HL-60/S4 (cell line): ENCODE data around the gene MSL3.

Experiments
- in situ Hi-C: fragments of 300-500 bp; cut with MboI; formaldehyde crosslinking; loops from 2 replicates; pipeline ENCODE4 v1.14.3; 2022; ENCODE audit warnings: low sequenced_read_pairs

Gene MSL3, protein sequence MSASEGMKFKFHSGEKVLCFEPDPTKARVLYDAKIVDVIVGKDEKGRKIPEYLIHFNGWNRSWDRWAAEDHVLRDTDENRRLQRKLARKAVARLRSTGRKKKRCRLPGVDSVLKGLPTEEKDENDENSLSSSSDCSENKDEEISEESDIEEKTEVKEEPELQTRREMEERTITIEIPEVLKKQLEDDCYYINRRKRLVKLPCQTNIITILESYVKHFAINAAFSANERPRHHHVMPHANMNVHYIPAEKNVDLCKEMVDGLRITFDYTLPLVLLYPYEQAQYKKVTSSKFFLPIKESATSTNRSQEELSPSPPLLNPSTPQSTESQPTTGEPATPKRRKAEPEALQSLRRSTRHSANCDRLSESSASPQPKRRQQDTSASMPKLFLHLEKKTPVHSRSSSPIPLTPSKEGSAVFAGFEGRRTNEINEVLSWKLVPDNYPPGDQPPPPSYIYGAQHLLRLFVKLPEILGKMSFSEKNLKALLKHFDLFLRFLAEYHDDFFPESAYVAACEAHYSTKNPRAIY

GRCh38 chrX:11757719-11758399 is at the start of gene MSL3:
MSL3 (plus strand) TSS chrX:11758237; CDS start chrX:11758264, 27 bp downstream.
- in situ Hi-C loops = loop anchor here (25.0 kb wide), 1 partner anchor 221 kb away; no protein-coding TSS in a partner anchor

- in situ Hi-C loops = no loop called here
These were observed 35.7 kb upstream of the MSL3 start for GRCh38 chrX:11722304-11722703.

DNA sequence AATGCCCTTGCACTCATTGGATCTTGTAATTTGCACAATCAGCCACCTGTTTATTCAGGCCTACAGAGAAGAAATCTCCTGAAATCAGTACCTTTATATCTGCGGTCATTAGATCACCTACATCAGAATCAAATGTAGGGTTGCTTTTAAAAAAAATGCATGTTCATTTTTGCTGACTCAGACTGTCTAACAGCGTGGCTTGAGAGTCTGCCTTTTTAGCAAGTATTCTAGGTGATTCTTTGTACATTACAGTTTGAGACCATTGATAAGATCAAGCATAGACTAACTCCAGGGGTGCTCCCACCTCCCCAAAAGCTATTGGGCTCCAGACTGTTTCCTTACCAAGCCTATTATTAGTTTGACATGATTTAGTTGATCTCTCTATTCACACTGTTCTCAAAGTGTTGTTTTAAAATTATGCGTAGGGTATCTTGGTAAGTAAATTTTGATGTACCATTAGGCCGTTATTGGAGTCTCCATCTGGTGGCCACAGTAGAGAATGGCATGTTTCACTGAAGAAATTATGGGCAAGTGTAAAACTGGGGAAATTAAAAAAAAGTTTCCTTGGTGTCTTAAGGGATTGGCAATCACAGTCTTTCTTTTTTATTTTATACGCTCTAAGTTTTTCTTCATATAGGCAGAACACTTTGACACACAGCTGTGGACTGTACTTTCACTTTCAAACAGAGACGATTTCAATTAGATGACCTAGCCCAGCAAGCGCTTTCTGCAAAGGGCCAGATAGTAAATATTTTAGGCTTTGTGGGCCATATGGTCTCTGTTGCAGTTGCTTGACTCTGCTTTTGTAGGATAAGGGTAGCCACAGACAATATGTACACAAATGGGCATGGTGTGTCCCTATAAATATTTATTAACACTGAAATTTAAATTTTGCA is 33.7 kb upstream of the MSL3 start:
- in situ Hi-C loops = no loop called here

DNA sequence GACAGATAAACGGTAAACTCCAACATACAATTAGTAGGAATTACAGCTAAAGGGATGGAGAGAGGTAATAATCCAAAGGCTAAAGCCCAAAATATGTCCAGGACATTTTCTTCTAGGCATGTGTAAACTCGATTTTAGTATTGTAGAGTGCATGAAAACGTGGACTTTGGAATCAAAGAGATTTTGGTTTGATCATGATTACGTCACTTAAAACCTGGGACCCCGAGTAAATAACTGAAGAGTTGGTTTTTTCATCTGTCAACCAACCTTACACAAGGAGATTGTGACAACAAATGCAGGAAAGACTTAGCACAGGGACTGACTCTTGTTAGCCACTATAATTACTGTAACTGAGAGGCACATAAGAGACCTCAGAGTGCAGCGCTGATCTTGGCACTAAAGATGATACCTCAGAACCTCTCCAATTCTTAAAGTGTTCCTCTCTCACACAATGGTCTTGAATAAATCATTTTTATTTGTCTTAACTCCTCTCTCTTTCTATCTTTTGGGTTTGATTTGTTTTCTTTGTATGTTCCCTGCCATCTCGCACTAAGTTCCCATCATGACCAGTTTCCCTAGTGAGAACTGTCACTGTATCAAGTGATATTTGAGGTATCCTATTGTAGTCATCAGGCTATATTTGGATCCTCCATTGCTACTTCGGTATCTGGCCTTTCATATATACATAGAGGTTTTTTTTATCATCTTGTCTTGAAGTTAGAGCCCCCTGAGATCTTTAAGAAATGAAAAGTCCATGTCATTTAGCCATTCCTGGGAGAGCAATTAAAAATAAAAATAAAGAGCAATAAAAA is 32.2 kb upstream of the MSL3 start:
- in situ Hi-C loops = no loop called here

GRCh38 chrX:11728556-11728955 is 29.5 kb upstream of the MSL3 start:
- in situ Hi-C loops = no loop called here

DNA sequence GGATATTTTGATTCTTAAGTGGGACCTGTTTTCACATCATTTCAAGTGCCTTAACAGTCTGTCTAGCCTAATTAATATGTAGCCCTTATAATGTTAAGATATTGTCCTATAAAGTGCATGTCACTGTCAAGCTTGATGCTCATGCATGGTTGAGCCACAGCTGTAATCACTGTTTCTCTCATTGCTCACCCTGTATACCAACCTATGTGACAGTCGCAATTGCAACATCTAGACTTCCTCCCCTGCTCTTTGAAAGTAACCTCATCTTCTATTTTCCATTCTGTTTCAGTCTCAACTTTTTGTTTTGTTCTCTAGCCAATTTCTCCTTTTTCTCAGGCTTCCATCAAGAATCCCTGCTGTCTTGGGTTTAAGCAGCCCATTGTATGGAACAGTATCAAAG is 24.4 kb upstream of the MSL3 start:
- in situ Hi-C loops = no loop called here

GRCh38 chrX:11739776-11740175 is 18.3 kb upstream of the MSL3 start:
- in situ Hi-C loops = no loop called here

DNA sequence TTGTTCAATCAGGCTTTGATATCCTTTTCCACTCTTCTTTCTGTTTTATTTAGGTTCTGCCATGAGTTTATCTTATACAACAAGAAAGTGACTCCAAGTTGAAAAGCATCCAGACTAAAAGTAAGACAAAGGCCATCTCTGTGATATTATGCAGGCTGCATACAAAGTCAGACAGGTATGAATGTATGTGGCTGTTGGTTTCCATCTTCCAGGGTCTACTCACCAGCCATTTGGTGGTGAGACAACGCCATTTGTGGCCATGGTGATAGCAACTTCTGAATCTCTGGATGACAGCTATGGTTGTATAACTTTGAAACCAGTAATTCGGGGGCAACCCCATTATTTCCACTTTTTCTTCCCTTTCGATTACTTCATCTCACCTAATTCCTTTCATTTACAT is 17.2 kb upstream of the MSL3 start:
- in situ Hi-C loops = no loop called here

GRCh38 chrX:11741574-11741973 is 16.5 kb upstream of the MSL3 start:
- in situ Hi-C loops = no loop called here

GRCh38 chrX:11745881-11746280 is 12.2 kb upstream of the MSL3 start:
- in situ Hi-C loops = no loop called here

DNA sequence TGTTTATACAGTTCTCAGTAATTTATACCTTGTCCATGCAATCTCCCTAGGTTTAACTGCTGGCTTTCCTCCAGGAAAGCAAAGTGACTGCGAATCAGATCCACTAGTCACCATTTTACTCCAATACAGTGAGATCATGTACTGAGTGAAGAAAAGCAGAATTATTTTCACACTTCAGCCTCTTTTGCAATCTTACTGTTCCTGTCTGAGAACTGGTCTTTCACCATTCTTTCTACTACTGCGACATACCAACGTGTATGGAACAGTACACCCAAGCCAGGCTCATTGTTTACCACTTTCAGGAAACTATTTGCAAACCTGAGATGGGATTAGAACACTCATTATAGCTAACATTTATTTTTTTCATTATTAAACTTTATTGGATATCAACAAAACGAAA is 8.0 kb upstream of the MSL3 start:
- in situ Hi-C loops = loop anchor here (25.0 kb wide), 1 partner anchor 213 kb away; no protein-coding TSS in a partner anchor

- in situ Hi-C loops = loop anchor here (25.0 kb wide), 1 partner anchor 213 kb away; no protein-coding TSS in a partner anchor
These were observed 7.3 kb upstream of the MSL3 start for GRCh38 chrX:11750694-11751093.

DNA sequence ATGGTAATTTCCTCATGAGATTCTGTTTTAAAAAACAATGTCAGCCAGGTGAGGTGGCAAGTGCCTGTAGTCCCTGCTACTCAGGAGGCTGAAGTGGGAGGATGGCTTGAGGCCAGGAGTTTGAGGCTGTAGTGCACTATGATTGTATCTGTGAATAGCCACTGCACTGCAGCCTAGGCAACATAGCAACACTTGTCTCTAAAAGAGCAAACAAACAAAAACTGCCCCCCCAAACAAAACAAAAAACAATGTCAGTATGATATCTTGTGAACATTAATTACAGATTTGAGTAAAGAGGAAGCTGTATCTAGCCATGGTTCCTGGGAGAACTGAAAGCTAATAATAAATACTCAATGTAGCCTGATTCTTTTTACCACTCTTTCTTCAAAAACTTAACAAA is 6.8 kb upstream of the MSL3 start:
- in situ Hi-C loops = loop anchor here (25.0 kb wide), 1 partner anchor 214 kb away; no protein-coding TSS in a partner anchor

- in situ Hi-C loops = loop anchor here (25.0 kb wide), 1 partner anchor 216 kb away; no protein-coding TSS in a partner anchor
These were observed 4.4 kb upstream of the MSL3 start for GRCh38 chrX:11753668-11754067.

DNA sequence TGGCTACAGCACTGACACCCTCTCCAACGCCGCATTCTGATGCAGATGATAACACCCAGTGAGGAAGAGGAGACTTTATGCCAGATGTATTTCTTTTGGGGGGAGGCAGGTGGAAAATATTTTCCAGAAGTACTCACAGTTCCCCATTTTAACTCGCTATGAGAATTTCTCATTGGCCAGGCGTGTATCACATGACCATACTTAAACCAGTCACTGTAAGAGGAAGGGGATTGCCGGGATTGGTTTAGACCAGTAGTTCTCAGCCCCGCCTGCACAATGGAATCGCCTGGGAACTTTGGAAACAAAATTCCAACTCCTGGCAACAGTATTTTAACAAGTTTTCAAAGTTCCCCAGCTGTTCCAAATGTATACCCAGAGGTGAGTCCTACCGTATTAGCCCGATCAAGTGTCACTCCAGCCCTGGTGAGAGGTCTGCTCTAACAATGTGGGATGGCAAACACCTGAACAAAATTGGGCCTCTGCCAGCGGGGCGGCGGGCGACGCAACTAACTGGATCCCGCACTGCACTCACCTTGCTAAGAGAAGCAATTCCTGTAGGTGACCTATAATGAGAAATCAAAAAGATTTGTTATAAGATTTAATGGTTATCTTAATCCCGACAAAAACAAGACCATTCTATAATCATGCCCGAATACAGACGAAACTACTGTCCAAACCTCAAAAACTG is 2.9 kb upstream of the MSL3 start:
- in situ Hi-C loops = loop anchor here (25.0 kb wide), 1 partner anchor 218 kb away; no protein-coding TSS in a partner anchor

DNA sequence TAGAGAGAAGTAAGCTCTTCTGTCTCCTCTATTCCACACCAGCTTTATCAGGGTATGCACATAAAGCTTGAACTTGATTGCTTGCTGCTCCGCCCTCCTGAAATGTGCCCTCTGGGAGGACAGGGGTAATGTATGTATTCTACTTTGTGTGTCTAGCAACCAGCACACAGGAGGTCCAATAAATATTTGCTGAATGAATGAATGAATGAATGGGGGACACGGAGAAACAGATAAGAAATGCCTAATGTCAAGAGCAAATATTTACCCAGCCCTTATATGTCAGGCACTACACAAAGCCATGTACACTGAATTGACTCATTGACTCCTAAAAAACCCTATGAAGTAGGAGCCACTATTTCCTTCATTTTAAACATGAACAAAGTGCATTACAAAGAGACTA is 2.3 kb upstream of the MSL3 start:
- in situ Hi-C loops = loop anchor here (25.0 kb wide), 1 partner anchor 218 kb away; no protein-coding TSS in a partner anchor

GRCh38 chrX:11756354-11757318 is 1.4 kb upstream of the MSL3 start:
- in situ Hi-C loops = loop anchor here (25.0 kb wide), 1 partner anchor 219 kb away; no protein-coding TSS in a partner anchor

DNA sequence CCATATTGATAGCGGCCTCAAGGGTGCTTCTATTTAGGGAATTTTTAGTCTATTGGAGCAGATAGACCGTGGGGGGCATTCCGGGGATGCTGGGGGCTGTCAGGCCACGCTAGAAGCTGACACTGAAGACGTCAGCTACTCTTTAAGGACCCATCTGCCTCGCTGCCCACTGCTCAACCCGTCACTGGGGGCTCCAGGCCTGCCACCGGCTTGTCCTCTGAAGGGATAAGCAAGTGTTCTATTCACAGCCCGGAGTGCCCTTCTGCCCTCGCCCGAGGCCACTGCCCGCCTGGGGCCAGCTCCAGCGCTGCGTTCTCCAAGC is 679 bp upstream of the MSL3 start:
- in situ Hi-C loops = loop anchor here (25.0 kb wide), 1 partner anchor 220 kb away; no protein-coding TSS in a partner anchor
